ENCODE results near the gene CAP2. TPM values are rescaled to one million over a fixed set of nuclear protein-coding genes. Genes with fewer than 3 reads are reported as not detected.

Gene CAP2
- total and polyA plus RNA-seq, 11 donors = 61.3 to 187 (median 126) TPM

DNA sequence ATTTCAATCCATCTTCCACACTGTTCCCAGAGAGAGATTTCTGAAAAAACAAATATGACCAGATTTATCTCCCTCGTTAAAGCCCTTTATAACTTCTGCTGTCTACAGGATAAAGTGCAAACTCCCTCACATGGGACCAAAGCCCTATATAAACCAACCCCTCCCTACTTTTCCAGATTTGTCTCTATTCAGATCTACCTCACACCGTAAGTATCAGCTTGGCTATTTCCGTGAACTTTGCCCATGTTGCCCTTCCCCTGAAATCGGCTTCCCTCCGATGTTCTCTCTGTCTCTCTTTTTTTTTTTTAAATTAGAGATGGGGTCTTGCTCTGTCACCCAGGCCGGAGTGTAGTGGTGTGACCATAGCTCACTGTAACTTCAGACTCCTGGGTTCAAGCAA, 194.6 kb downstream of the CAP2 start:
- no peak for DNase-seq
- H3K4me3 ChIP-seq = no peak overlapping the region
- intact Hi-C loops (cut with DNase I) = loop anchor here in 5 of 10 donors (5.0 to 10.0 kb wide), 6 partner anchors 123 to 303 kb away; partner anchors contain the start of gene RBM24 (in 1 of the 5)
- 86 to 88% (median 87%) methylated on average over 6 of the region's 6 CpGs for WGBS, 4 donors
- no peaks in the 10 kb centered on the region for H3K36me3 ChIP-seq
- TF ChIP-seq POLR2A (IDR thresholded peaks at IDR 0.05) = no peak
- TF ChIP-seq, protein P1, sequence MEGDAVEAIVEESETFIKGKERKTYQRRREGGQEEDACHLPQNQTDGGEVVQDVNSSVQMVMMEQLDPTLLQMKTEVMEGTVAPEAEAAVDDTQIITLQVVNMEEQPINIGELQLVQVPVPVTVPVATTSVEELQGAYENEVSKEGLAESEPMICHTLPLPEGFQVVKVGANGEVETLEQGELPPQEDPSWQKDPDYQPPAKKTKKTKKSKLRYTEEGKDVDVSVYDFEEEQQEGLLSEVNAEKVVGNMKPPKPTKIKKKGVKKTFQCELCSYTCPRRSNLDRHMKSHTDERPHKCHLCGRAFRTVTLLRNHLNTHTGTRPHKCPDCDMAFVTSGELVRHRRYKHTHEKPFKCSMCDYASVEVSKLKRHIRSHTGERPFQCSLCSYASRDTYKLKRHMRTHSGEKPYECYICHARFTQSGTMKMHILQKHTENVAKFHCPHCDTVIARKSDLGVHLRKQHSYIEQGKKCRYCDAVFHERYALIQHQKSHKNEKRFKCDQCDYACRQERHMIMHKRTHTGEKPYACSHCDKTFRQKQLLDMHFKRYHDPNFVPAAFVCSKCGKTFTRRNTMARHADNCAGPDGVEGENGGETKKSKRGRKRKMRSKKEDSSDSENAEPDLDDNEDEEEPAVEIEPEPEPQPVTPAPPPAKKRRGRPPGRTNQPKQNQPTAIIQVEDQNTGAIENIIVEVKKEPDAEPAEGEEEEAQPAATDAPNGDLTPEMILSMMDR (IDR thresholded peaks at IDR 0.05) = no peak
- no peaks in the 10 kb centered on the region for H3K9me3 ChIP-seq
- H3K4me1 ChIP-seq = peaks cover 0 to 19% (median 8%) of the 10 kb centered on the region in 12 donors
- ATAC-seq = no peak
- H3K27me3 ChIP-seq = no peaks in the 10 kb centered on the region
- no peak overlapping the region for H3K27ac ChIP-seq

DNA sequence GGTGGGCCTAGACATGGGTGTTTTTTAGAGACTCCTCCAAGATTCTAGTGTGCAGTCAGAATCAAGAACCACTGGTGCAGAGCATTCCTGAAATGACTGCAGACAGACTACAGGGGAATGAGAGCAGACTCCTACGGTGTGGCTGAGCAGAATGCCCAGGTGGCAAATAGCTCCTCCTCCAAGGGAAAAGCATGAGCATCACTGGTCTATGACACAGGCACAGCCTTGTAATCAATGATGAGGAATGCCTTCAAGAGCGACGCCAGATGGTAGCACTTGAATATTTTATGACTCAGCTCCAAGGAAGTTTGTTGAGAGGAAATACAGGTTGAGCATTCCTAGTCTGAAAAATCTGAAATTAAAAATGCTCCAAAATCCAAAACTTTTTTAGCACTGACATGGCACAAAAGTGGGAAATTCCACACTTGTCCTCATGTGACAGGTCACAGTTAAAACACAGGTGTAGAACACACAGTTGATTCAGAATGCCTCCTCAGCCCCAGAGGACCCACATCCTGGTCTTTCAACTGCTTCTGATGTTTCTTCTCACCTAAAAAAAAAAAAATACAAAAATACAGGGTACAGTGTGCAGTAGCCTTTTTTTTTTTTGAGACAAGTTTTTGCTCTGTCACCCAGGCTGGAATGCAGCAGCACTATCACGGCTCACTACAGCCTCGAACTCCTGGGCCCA, 196.2 kb downstream of the CAP2 start:
- H3K4me3 ChIP-seq = no peak overlapping the region
- ATAC-seq = no peak
- H3K36me3 ChIP-seq = no peaks in the 10 kb centered on the region
- no peaks in the 10 kb centered on the region for H3K27me3 ChIP-seq
- DNase-seq = no peak
- H3K9me3 ChIP-seq = no peaks in the 10 kb centered on the region
- intact Hi-C loops (cut with DNase I) = loop anchor here in 6 of 10 donors (5.0 to 10.0 kb wide), 6 partner anchors 125 to 305 kb away; partner anchors contain the start of gene RBM24 (in 1 of the 6)
- 68 to 87% (median 72%) methylated on average over 5 of the region's 5 CpGs for WGBS, 4 donors
- no peak for TF ChIP-seq POLR2A (IDR thresholded peaks at IDR 0.05)
- H3K27ac ChIP-seq = no peak overlapping the region
- H3K4me1 ChIP-seq = peaks cover 0 to 10% (median under 1%) of the 10 kb centered on the region in 12 donors

DNA sequence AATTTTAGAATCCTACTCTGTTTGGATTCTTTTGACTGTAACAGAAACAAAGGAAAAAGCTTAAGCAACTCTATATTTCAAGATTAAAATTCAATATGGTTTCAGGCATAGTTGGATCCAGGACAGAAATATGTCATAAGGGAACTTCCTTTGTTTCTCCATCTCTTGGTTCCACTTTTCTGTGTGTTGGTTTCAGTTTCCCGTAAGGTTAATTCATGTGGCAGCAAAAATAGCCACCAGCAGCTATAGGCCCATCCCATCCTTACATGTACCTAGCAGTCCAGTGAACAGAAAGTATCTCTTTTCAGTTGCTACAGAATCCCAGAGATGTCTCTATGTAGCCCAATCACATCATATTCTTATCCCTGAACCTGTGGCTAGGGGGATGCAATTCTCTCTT, 197.9 kb downstream of the CAP2 start:
- H3K36me3 ChIP-seq = no peaks in the 10 kb centered on the region
- no peaks in the 10 kb centered on the region for H3K9me3 ChIP-seq
- peak overlapping the region in 1 of 12 donors; percentile 71 for H3K27ac ChIP-seq
- TF ChIP-seq, protein P1 (IDR thresholded peaks at IDR 0.05) = no peak
- TF ChIP-seq POLR2A (IDR thresholded peaks at IDR 0.05) = no peak
- ATAC-seq (no peak), DNase-seq (no peak)
- no peak overlapping the region for H3K4me3 ChIP-seq
- 64 to 79% (median 74%) methylated on average over 1 of the region's 1 CpG for WGBS, 4 donors
- H3K4me1 ChIP-seq = peaks cover 0 to 10% (median 0%) of the 10 kb centered on the region in 12 donors
- intact Hi-C loops (cut with DNase I) = loop anchor here in 1 of 10 donors (10.0 kb wide), 1 partner anchor 214 kb away; no protein-coding TSS in a partner anchor
- no peaks in the 10 kb centered on the region for H3K27me3 ChIP-seq

DNA sequence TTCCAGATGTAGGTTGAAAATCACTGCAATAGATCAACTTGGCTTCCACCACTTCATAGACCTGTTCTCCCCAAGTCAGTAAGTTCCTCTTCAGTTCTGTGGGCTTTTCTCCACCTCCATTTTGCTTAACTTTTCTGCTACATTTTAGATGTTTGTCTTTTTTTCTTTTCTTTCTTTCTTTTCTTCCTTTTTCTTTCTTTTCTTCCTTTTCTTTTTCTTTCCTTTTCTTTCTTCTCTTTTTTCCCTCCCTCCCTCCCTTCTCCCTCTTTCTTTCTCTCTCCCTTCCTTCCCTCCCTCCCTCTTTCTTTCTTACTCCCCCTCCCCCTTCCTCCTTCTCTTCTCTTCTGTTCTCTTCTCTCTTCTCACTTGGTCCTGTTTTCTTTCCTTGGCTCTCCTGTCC, 199.9 kb downstream of the CAP2 start:
- DNase-seq = no peak
- intact Hi-C loops (cut with DNase I) = loop anchor here in 1 of 10 donors (10.0 kb wide), 1 partner anchor 212 kb away; no protein-coding TSS in a partner anchor

More for the DNA sequence above, 199.9 kb downstream of the CAP2 start:
- peaks cover 0 to 10% (median 0%) of the 10 kb centered on the region in 12 donors for H3K4me1 ChIP-seq
- TF ChIP-seq, protein P1 (IDR thresholded peaks at IDR 0.05) = no peak
- no peak for TF ChIP-seq POLR2A (IDR thresholded peaks at IDR 0.05)
- no peak overlapping the region for H3K4me3 ChIP-seq
- no peaks in the 10 kb centered on the region for H3K36me3 ChIP-seq
- no peak overlapping the region for H3K27ac ChIP-seq
- H3K27me3 ChIP-seq = no peaks in the 10 kb centered on the region
- no peaks in the 10 kb centered on the region for H3K9me3 ChIP-seq
- ATAC-seq = no peak
